Activated CD4-positive, alpha-beta T cell treated with anti-CD3 and anti-CD28 coated beads for 36 hours (primary cell): ENCODE data around the gene FREM1. TPM values are rescaled to one million over a fixed set of nuclear protein-coding genes. Genes with fewer than 3 reads are reported as not detected.
A peak's percentile ranks its signal among the peaks of the same experiment; 100 is the strongest.

Experiments
- ATAC-seq: fragments of 200-7000 bp; cut with Tn5 transposase; one replicate; pipeline ENCODE4 v1.10.0; 2021; ENCODE audit warnings: mild to moderate bottlenecking, moderate library complexity
- CTCF ChIA-PET: fragments of 350-600 bp; sonication (Branson Sonifier 250); formaldehyde crosslinking; loops from one replicate; lab custom pipeline; 2021; ENCODE audit warnings: antibody characterized with exemption; lab: Charles Lee
- POLR2A ChIA-PET: fragments of 350-600 bp; sonication (Branson Sonifier 250); formaldehyde crosslinking; loops from one replicate; lab custom pipeline; 2021; ENCODE audit warnings: antibody characterized with exemption, inconsistent platforms; lab: Charles Lee
- DNase-seq: peaks from one replicate; pipeline ENCODE4 v3.0.0-alpha.2; 2020
- H3K27ac Mint-ChIP-seq: one replicate; pipeline ENCODE4 v1.8.0; 2021; ENCODE audit warnings: mixed read lengths
- H3K27me3 Mint-ChIP-seq: one replicate; pipeline ENCODE4 v1.8.0; 2021; ENCODE audit warnings: mixed read lengths
- H3K36me3 Mint-ChIP-seq: one replicate; pipeline ENCODE4 v1.8.0; 2021; ENCODE audit warnings: low read depth, mixed read lengths
- H3K4me1 Mint-ChIP-seq: one replicate; pipeline ENCODE4 v1.8.0; 2021; ENCODE audit warnings: mixed read lengths
- H3K4me3 Mint-ChIP-seq: one replicate; pipeline ENCODE4 v1.8.0; 2021; ENCODE audit warnings: mild to moderate bottlenecking, moderate library complexity, mixed read lengths
- H3K9me3 Mint-ChIP-seq: one replicate; pipeline ENCODE4 v1.8.0; 2021; ENCODE audit warnings: low read depth, mixed read lengths
- intact Hi-C, 2 experiments: fragments of 100-400 bp; cut with DNase I in 1 of 2; cut with micrococcal nuclease in 1 of 2; formaldehyde crosslinking; loops; one replicate each; pipeline versions ENCODE4 v1.14.2 to v1.15.1; 2022 to 2024; cut with DNase I, micrococcal nuclease
- total RNA-seq, 2 experiments: library from RNA; stranded (reverse); gene quantifications; one replicate each; pipeline ENCODE4 v1.2.3, GENCODE V29; 2021

FREM1 gene
- total RNA-seq, 2 experiments from 2014 or later: not detected

GRCh38 chr9:14866200-14866749 lies 44.0 kb downstream of the FREM1 start:
- DNase-seq: no peak
- intact Hi-C loops: no loop called here
- ChIA-PET POLR2A (no interaction called here), CTCF (no interaction called here)
- Mint-ChIP-seq H3K36me3 (no peaks in the 10 kb centered on the region), H3K4me3 (no peak overlapping the region), H3K4me1 (no peaks in the 10 kb centered on the region), H3K9me3 (no peaks in the 10 kb centered on the region), H3K27me3 (no peaks in the 10 kb centered on the region), H3K27ac (no peak overlapping the region)
- no peak for ATAC-seq

- ATAC-seq (no peak), DNase-seq (no peak)
- POLR2A ChIA-PET: no interaction called here
- no peaks in the 10 kb centered on the region for H3K36me3 Mint-ChIP-seq
- no peaks in the 10 kb centered on the region for H3K9me3 Mint-ChIP-seq
- H3K27ac Mint-ChIP-seq: no peak overlapping the region
- no peaks in the 10 kb centered on the region for H3K4me1 Mint-ChIP-seq
- CTCF ChIA-PET: no interaction called here
- intact Hi-C loops: no loop called here
- H3K4me3 Mint-ChIP-seq: no peak overlapping the region
- no peaks in the 10 kb centered on the region for H3K27me3 Mint-ChIP-seq
These were observed 45.9 kb downstream of the FREM1 start for GRCh38 chr9:14864309-14864708.

- intact Hi-C loops: no loop called here
- no peak for DNase-seq
- Mint-ChIP-seq H3K4me3 (no peak overlapping the region), H3K27ac (no peak overlapping the region), H3K27me3 (no peaks in the 10 kb centered on the region), H3K9me3 (no peaks in the 10 kb centered on the region), H3K4me1 (no peaks in the 10 kb centered on the region), H3K36me3 (no peaks in the 10 kb centered on the region)
- ChIA-PET POLR2A (no interaction called here), CTCF (interaction anchor here (0.6 kb wide), 1 partner anchor 1183 kb away, joined by 3 read pairs; no protein-coding TSS in a partner anchor)
- no peak for ATAC-seq
These were observed 46.8 kb downstream of the FREM1 start for GRCh38 chr9:14863402-14863801.

- intact Hi-C loops: no loop called here
- H3K4me1 Mint-ChIP-seq: no peaks in the 10 kb centered on the region
- H3K27ac Mint-ChIP-seq: no peak overlapping the region
- no peaks in the 10 kb centered on the region for H3K36me3 Mint-ChIP-seq
- POLR2A ChIA-PET: no interaction called here
- H3K9me3 Mint-ChIP-seq: no peaks in the 10 kb centered on the region
- no peak for ATAC-seq
- CTCF ChIA-PET: interaction anchor here (1.1 kb wide), 1 partner anchor 7 kb away, joined by 4 read pairs; no protein-coding TSS in a partner anchor
- H3K4me3 Mint-ChIP-seq: no peak overlapping the region
- DNase-seq: no peak
- H3K27me3 Mint-ChIP-seq: no peaks in the 10 kb centered on the region
These were observed 52.6 kb downstream of the FREM1 start for GRCh38 chr9:14857449-14858305.

GRCh38 chr9:14849851-14850250 lies 60.4 kb downstream of the FREM1 start:
- H3K9me3 Mint-ChIP-seq: no peaks in the 10 kb centered on the region
- ChIA-PET CTCF (interaction anchor here (0.6 to 1.2 kb wide), 2 partner anchors 9 to 597 kb away, joined by 3 to 4 read pairs; no protein-coding TSS in a partner anchor), POLR2A (no interaction called here)
- no peak overlapping the region for H3K27ac Mint-ChIP-seq
- intact Hi-C loops: loop anchor here in 1 of 2 experiments (5.0 kb wide), 2 partner anchors 233 to 287 kb away; no protein-coding TSS in a partner anchor
- H3K36me3 Mint-ChIP-seq: no peaks in the 10 kb centered on the region
- H3K27me3 Mint-ChIP-seq: peaks cover 17% of the 10 kb centered on the region
- no peak for DNase-seq
- no peak overlapping the region for H3K4me3 Mint-ChIP-seq
- no peak for ATAC-seq
- no peaks in the 10 kb centered on the region for H3K4me1 Mint-ChIP-seq

GRCh38 chr9:14849296-14849695 lies 60.9 kb downstream of the FREM1 start:
- peaks cover 19% of the 10 kb centered on the region for H3K27me3 Mint-ChIP-seq
- H3K4me1 Mint-ChIP-seq: no peaks in the 10 kb centered on the region
- ChIA-PET POLR2A (no interaction called here), CTCF (no interaction called here)
- intact Hi-C loops: loop anchor here in 1 of 2 experiments (5.0 kb wide), 2 partner anchors 232 to 288 kb away; no protein-coding TSS in a partner anchor
- H3K4me3 Mint-ChIP-seq: no peak overlapping the region
- no peak for ATAC-seq
- no peak overlapping the region for H3K27ac Mint-ChIP-seq
- DNase-seq: no peak
- H3K36me3 Mint-ChIP-seq: no peaks in the 10 kb centered on the region
- H3K9me3 Mint-ChIP-seq: no peaks in the 10 kb centered on the region

- intact Hi-C loops: loop anchor here (2.0 to 5.0 kb wide), 3 partner anchors 230 to 290 kb away; no protein-coding TSS in a partner anchor
- ATAC-seq: peak; percentile 91
- Mint-ChIP-seq H3K36me3 (no peaks in the 10 kb centered on the region), H3K27me3 (peaks cover 25% of the 10 kb centered on the region), H3K27ac (no peak overlapping the region), H3K9me3 (no peaks in the 10 kb centered on the region), H3K4me3 (no peak overlapping the region), H3K4me1 (no peaks in the 10 kb centered on the region)
- DNase-seq: peak; percentile 82
- ChIA-PET POLR2A (no interaction called here), CTCF (interaction anchor here (0.7 to 1.0 kb wide), 3 partner anchors 9 to 302 kb away, joined by 3 read pairs; no protein-coding TSS in a partner anchor)
These were observed 63.3 kb downstream of the FREM1 start for GRCh38 chr9:14846871-14847311.

GRCh38 chr9:14843163-14843562 lies 67.1 kb downstream of the FREM1 start:
- ATAC-seq (no peak), DNase-seq (no peak)
- Mint-ChIP-seq H3K4me1 (no peaks in the 10 kb centered on the region), H3K27ac (no peak overlapping the region), H3K27me3 (peaks cover 17% of the 10 kb centered on the region), H3K9me3 (no peaks in the 10 kb centered on the region), H3K4me3 (no peak overlapping the region), H3K36me3 (no peaks in the 10 kb centered on the region)
- intact Hi-C loops: no loop called here
- ChIA-PET POLR2A (no interaction called here), CTCF (interaction anchor here (0.7 kb wide), 1 partner anchor 401 kb away, joined by 3 read pairs; no protein-coding TSS in a partner anchor)

- intact Hi-C loops: no loop called here
- no peak overlapping the region for H3K27ac Mint-ChIP-seq
- no peaks in the 10 kb centered on the region for H3K36me3 Mint-ChIP-seq
- ChIA-PET POLR2A (no interaction called here), CTCF (no interaction called here)
- H3K9me3 Mint-ChIP-seq: no peaks in the 10 kb centered on the region
- peaks cover 20% of the 10 kb centered on the region for H3K27me3 Mint-ChIP-seq
- ATAC-seq (no peak), DNase-seq (no peak)
- no peak overlapping the region for H3K4me3 Mint-ChIP-seq
- H3K4me1 Mint-ChIP-seq: no peaks in the 10 kb centered on the region
These were observed 68.0 kb downstream of the FREM1 start for GRCh38 chr9:14842269-14842668.

GRCh38 chr9:14838701-14839100 lies 71.5 kb downstream of the FREM1 start:
- ATAC-seq: no peak
- ChIA-PET POLR2A (no interaction called here), CTCF (interaction anchor here (1.2 kb wide), 1 partner anchor 8 kb away, joined by 3 read pairs; no protein-coding TSS in a partner anchor)
- Mint-ChIP-seq H3K9me3 (no peaks in the 10 kb centered on the region), H3K27me3 (peaks cover 17% of the 10 kb centered on the region), H3K36me3 (no peaks in the 10 kb centered on the region), H3K4me3 (no peak overlapping the region), H3K27ac (no peak overlapping the region), H3K4me1 (no peaks in the 10 kb centered on the region)
- intact Hi-C loops: no loop called here
- no peak for DNase-seq

- H3K27me3 Mint-ChIP-seq: peaks cover 11% of the 10 kb centered on the region
- H3K4me1 Mint-ChIP-seq: no peaks in the 10 kb centered on the region
- DNase-seq: no peak
- ATAC-seq: no peak
- POLR2A ChIA-PET: no interaction called here
- intact Hi-C loops: no loop called here
- H3K4me3 Mint-ChIP-seq: no peak overlapping the region
- no peaks in the 10 kb centered on the region for H3K36me3 Mint-ChIP-seq
- H3K9me3 Mint-ChIP-seq: no peaks in the 10 kb centered on the region
- H3K27ac Mint-ChIP-seq: no peak overlapping the region
- CTCF ChIA-PET: no interaction called here
These were observed 73.3 kb downstream of the FREM1 start for GRCh38 chr9:14836885-14837284.
